C4-2B (cell line): ENCODE data around the gene P2RY2.

ENCODE experiments used
- ZFX ChIP-seq: fragments of 450-650 bp; IDR thresholded peaks from 2 replicates; pipeline ENCODE4 v1.6.1; 2017
- TF ChIP-seq, protein P1 (sequence below): fragments of 450-650 bp; conservative IDR thresholded peaks from 2 replicates; pipeline ENCODE4 v1.5.1; 2017; ENCODE audit warnings: mild to moderate bottlenecking

DNA sequence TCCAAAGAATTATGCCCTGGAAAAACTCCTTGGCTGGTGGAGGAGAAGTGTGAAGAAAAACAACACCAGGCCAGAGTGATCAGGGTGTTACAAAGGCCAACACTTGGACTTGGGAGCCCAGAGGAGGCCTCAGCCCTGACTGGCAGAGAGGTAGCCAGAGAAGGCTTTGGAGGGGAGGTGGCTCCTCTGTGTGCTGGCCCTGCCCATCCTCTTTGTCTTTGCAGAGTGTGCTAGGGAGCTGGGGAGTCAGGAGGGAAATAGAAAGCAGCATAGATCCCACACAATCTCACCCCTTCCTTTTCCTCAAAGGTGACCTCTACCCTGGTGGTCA is 42.0 kb downstream of the P2RY2 start:
- TF ChIP-seq, protein P1, sequence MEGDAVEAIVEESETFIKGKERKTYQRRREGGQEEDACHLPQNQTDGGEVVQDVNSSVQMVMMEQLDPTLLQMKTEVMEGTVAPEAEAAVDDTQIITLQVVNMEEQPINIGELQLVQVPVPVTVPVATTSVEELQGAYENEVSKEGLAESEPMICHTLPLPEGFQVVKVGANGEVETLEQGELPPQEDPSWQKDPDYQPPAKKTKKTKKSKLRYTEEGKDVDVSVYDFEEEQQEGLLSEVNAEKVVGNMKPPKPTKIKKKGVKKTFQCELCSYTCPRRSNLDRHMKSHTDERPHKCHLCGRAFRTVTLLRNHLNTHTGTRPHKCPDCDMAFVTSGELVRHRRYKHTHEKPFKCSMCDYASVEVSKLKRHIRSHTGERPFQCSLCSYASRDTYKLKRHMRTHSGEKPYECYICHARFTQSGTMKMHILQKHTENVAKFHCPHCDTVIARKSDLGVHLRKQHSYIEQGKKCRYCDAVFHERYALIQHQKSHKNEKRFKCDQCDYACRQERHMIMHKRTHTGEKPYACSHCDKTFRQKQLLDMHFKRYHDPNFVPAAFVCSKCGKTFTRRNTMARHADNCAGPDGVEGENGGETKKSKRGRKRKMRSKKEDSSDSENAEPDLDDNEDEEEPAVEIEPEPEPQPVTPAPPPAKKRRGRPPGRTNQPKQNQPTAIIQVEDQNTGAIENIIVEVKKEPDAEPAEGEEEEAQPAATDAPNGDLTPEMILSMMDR = no peak
- no peak for TF ChIP-seq ZFX
